ENCODE measurements around the gene HJV.

Gene HJV

DNA sequence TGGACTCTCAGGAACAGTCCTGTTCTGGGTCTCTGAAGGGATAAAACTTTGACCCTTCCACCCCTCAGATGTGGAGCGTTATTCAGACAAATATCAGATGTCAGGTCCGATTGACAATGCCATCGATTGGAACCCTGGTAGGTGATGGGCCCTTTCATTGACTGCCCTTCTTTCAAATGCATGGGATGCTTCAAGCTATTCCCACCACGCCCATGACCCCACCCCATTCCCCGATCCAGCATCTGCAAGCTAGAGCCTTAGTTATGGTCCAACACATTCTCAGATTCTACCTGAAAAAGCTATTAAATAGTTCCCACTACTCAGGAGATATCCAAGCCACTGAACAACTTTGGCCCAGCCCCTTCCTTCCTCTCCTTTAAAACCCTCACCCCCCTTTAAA lies 44.5 kb downstream of the HJV start:
- DNase-seq (ENCODE audit: low spot score): no peak

DNA sequence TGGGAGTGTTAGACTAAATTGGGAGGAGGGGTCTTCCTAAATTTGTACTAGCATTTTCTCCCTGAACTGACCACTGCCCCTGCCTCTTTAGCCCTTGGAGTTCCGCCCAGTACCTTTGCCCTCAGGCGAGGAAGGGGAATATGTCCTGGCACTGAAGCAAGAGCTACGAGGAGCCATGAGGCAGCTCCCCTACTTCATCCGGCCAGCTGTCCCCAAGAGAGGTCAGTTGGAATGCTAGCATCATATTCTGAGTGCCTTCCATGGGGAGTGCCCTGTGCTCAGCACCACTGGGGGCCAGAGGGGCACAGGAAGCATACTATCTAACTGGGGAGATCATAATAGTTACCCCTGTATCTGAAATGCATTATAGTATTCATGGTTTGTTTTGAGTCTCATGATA lies 46.3 kb downstream of the HJV start:
- no peak for DNase-seq (ENCODE audit: low spot score)

DNA sequence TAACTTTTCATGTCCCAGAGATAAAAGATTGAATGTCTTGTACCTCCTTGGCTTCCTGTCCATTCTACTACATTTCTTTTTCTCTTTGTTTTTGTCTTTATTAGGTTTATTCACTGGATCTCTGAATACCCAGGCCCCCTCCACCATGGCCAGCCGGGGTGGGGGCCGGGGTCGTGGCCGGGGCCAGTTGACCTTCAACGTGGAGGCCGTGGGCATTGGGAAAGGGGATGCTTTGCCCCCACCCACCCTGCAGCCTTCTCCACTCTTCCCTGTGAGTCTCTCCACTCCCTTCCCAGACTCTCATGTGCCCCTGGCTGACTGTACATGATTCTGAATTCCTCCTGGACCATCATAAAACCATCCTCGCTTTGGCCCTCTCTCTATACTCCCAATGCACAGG lies 46.8 kb downstream of the HJV start:
- no peak for DNase-seq (ENCODE audit: low spot score)

DNA sequence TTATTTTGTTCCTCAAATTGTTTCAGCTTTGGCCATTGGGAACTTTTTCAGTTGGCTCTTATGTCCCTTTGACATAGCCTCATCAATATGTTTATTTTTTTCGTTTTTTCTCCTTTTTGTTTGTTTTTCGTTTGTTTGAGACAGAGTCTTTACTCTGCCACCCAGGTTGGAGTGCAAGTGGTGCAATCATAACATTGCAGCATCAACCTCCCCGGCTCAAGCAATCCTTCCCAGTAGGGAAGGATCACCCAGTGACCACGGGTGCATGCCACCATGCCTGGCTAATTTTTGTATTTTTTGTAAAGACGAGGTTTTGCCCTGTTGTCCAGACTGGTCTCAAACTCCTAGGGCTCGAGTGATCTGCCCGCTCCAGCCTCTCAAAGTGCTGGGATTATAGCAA lies 49.0 kb downstream of the HJV start:
- peak; percentile 40 for DNase-seq (ENCODE audit: low spot score)

Data from HuH-7.5 (cell line).